Measurements from ENCODE around the gene HTRA1.

Gene HTRA1

GRCh38 chr10:122521011-122521410 lies 59.7 kb downstream of the HTRA1 start:
- DNase-seq, result no peak

GRCh38 chr10:122524811-122525210 lies 63.5 kb downstream of the HTRA1 start:
- no peak for DNase-seq

GRCh38 chr10:122525788-122526187 lies 64.4 kb downstream of the HTRA1 start:
- DNase-seq, result no peak

GRCh38 chr10:122526892-122527291 lies 65.5 kb downstream of the HTRA1 start:
- no peak for DNase-seq

GRCh38 chr10:122530177-122530576 lies 68.8 kb downstream of the HTRA1 start:
- DNase-seq, result no peak

- DNase-seq, result no peak
Observed at GRCh38 chr10:122531261-122531660, 69.9 kb downstream of the HTRA1 start.

GRCh38 chr10:122531939-122532338 lies 70.6 kb downstream of the HTRA1 start:
- no peak for DNase-seq

GRCh38 chr10:122532601-122533296 lies 71.4 kb downstream of the HTRA1 start:
- no peak for DNase-seq

GRCh38 chr10:122537545-122537944 lies 76.2 kb downstream of the HTRA1 start:
- no peak for DNase-seq

GRCh38 chr10:122541541-122542002 lies 80.2 kb downstream of the HTRA1 start:
- peak in 2 of 3 donors; percentile 17 to 26 for DNase-seq

GRCh38 chr10:122543676-122544445 lies 82.5 kb downstream of the HTRA1 start:
- DNase-seq, result no peak

- DNase-seq, result peak in 2 of 3 donors; percentile 26 to 31
Observed at GRCh38 chr10:122544493-122544892, 83.1 kb downstream of the HTRA1 start.

GRCh38 chr10:122546242-122546641 lies 84.9 kb downstream of the HTRA1 start:
- DNase-seq, result no peak

GRCh38 chr10:122548407-122549085 lies 87.2 kb downstream of the HTRA1 start:
- no peak for DNase-seq

GRCh38 chr10:122549636-122550035 lies 88.3 kb downstream of the HTRA1 start:
- DNase-seq, result no peak

GRCh38 chr10:122550427-122550826 lies 89.1 kb downstream of the HTRA1 start:
- DNase-seq, result no peak

GRCh38 chr10:122550983-122551382 lies 89.6 kb downstream of the HTRA1 start:
- DNase-seq, result no peak

- DNase-seq, result no peak
Observed at GRCh38 chr10:122551450-122551849, 90.1 kb downstream of the HTRA1 start.

- no peak for DNase-seq
Observed at GRCh38 chr10:122553341-122553740, 92.0 kb downstream of the HTRA1 start.

- no peak for DNase-seq
Observed at GRCh38 chr10:122554131-122555036, 93.0 kb downstream of the HTRA1 start.

GRCh38 chr10:122555442-122555841 lies 94.1 kb downstream of the HTRA1 start:
- no peak for DNase-seq

- no peak for DNase-seq
Observed at GRCh38 chr10:122557516-122557915, 96.2 kb downstream of the HTRA1 start.

- no peak for DNase-seq
Observed at GRCh38 chr10:122558452-122558851, 97.1 kb downstream of the HTRA1 start.

All from suppressor macrophage treated with lipopolysaccharide for 1 hour (primary cell).